Heart right ventricle (tissue), 16 donors: ENCODE results near the gene TMEM132D. TPM values are rescaled to one million over a fixed set of nuclear protein-coding genes. Genes with fewer than 3 reads are reported as not detected.

ENCODE experiments used
- ATAC-seq, 8 donors: fragments of 200-7000 bp; cut with Tn5 transposase; one replicate each; pipeline ENCODE4 v1.9.1; 2020; ENCODE audit warnings: mild to moderate bottlenecking in 8 of 8, moderate library complexity in 8 of 8, moderate number of reproducible peaks in 1 of 8
- DNase-seq, 2 donors: peaks; one replicate each; pipeline ENCODE4 v3.0.0-alpha.2; 2020
- H3K27ac ChIP-seq, 10 donors: fragments of 200-600 bp; sonication (generic) in 2 of 10; one replicate each; pipeline versions ENCODE4 v1.5.0 to v1.8.0; 2020 to 2022; ENCODE audit warnings: mild to moderate bottlenecking in 3 of 10
- H3K27me3 ChIP-seq, 7 donors: fragments of 200-600 bp; one replicate each; pipeline ENCODE4 v1.8.0; 2021 to 2022; ENCODE audit warnings: mild to moderate bottlenecking in 2 of 7
- H3K36me3 ChIP-seq, 9 donors: fragments of 200-600 bp; sonication (generic) in 1 of 9; one replicate each; pipeline versions ENCODE4 v1.5.0 to v1.8.0; 2020 to 2022; ENCODE audit warnings: mild to moderate bottlenecking in 2 of 9
- H3K4me1 ChIP-seq, 9 donors: fragments of 200-600 bp; sonication (generic) in 1 of 9; one replicate each; pipeline versions ENCODE4 v1.5.0 to v1.8.0; 2020 to 2022; ENCODE audit warnings: mild to moderate bottlenecking in 4 of 9
- H3K4me3 ChIP-seq, 10 donors: fragments of 200-600 bp; sonication (generic) in 2 of 10; one replicate each; pipeline versions ENCODE4 v1.5.0 to v1.8.0; 2020 to 2022; ENCODE audit warnings: mild to moderate bottlenecking in 7 of 10, moderate library complexity in 2 of 10
- H3K9me3 ChIP-seq, 11 donors: fragments of 200-600 bp in 10 of 11; sonication (generic) in 2 of 11; one replicate each; pipeline versions ENCODE4 v1.5.0 to v1.8.0; 2013 to 2022; ENCODE audit warnings: mild to moderate bottlenecking in 2 of 11, control low read depth in 1 of 11, moderate library complexity in 1 of 11
- WGBS, 2 donors: extraction: QIAGEN DNeasy Blood & Tissue Kit; methylation state at CpG; one replicate each; pipeline ENCODE4 v1.1.7; 2013; ENCODE audit warnings: inconsistent platforms in 1 of 2; 5-methylcytosine and 5-hydroxymethylcytosine counted together
- intact Hi-C, 10 donors: fragments of 100-400 bp; cut with DNase I; formaldehyde crosslinking; loops; one replicate each; pipeline versions ENCODE4 v1.11.1 to v1.14.2; 2022
- polyA plus RNA-seq, 2 donors: library from polyadenylated mRNA; stranded (reverse); fragments of 200-250 nt; gene quantifications; one replicate each; pipeline ENCODE4 v1.2.3, GENCODE V29; 2013
- total RNA-seq, 10 donors: library from RNA; stranded (reverse); fragmentation: NEBNext Ultra II Directional in 3 of 10; extraction: Animal tissue kit (Norgen Biotek cat#: 25700) in 3 of 10; gene quantifications; one replicate each; pipeline versions ENCODE4 v1.2.1 to v1.2.4, GENCODE V29; 2021 to 2023
- TF ChIP-seq, protein P1 (sequence below), 9 donors: fragments of 200-600 bp; sonication (generic) in 2 of 9; IDR thresholded peaks; one replicate each; pipeline versions ENCODE4 v1.5.0 to v1.8.0; 2021 to 2022; ENCODE audit warnings: antibody characterized with exemption in 9 of 9, mild to moderate bottlenecking in 5 of 9, moderate library complexity in 1 of 9
- donor health status: Arrhythmogenic right ventricular cardiomyopathy.
- donor health status: ischemic (EF 13 %, LVEDD 7.1; RV severe dilation, severe dysfunction).
- donor health status: healthy with polysubstance abuse.
- donor health status: DM: no; HTN: yes; CAD: no.
- donor health status: DM: no; HTN: no; CAD: no.
- donor health status: ischemic (EF 25% LVEDD 6.9; RV normal size, moderate dysfunction).
- donor health status: ischemic (EF 25% LVEDD 5.7; RV mildly dilated, moderate dysfunction).
- donor health status: healthy.
- donor health status: DM: yes; HTN: yes; CAD: no.
- donor health status: Ischemic cardiomyopathy.
- donor health status: ischemic (EF 35%, LVEDD 5.7; RV mildly dilated, moderate dysfunction).
- donor health status: nonischemic (EF 11% LVEDD 7.7; RV severe dilation, severe dysfunction).
- donor health status: DM: yes; HTN: yes; CAD: no.
- donor health status: PGD.
- donor health status: ischemic (EF 29% LVEDD 5.4; RV normal size, mild dysfunction).
- donor health status: nonischemic (EF 23%, LVEDD 6.1; RV moderate dilation, normal function).

Gene TMEM132D
- total and polyA plus RNA-seq, 12 donors, result not detected

DNA sequence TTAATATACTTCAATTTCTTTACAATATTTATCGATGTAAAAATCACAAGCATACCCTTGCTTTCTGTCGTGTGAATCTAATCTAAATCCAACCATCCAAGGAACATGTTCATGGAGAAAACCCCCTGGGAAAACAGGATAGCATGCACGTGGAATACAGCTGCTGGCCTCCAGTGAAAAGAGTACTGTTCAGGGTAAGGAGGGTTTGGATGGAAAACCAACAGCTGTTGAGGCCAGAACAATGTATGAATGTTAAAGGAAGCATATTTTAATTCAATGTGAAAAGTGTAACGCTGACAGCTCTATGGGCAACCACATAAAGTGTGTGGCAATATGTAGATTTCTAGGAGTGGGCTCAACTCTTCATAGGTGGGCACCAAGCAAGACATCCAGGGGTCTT, 344.0 kb downstream of the TMEM132D start:
- DNase-seq (no peak), ATAC-seq (no peak)
- no peaks in the 10 kb centered on the region for H3K4me1 ChIP-seq
- H3K27me3 ChIP-seq, result no peaks in the 10 kb centered on the region
- no peaks in the 10 kb centered on the region for H3K36me3 ChIP-seq
- H3K9me3 ChIP-seq, result peaks cover 0 to 12% (median 0%) of the 10 kb centered on the region in 11 donors
- H3K4me3 ChIP-seq, result no peak overlapping the region
- intact Hi-C loops, result no loop called here
- TF ChIP-seq, protein P1, sequence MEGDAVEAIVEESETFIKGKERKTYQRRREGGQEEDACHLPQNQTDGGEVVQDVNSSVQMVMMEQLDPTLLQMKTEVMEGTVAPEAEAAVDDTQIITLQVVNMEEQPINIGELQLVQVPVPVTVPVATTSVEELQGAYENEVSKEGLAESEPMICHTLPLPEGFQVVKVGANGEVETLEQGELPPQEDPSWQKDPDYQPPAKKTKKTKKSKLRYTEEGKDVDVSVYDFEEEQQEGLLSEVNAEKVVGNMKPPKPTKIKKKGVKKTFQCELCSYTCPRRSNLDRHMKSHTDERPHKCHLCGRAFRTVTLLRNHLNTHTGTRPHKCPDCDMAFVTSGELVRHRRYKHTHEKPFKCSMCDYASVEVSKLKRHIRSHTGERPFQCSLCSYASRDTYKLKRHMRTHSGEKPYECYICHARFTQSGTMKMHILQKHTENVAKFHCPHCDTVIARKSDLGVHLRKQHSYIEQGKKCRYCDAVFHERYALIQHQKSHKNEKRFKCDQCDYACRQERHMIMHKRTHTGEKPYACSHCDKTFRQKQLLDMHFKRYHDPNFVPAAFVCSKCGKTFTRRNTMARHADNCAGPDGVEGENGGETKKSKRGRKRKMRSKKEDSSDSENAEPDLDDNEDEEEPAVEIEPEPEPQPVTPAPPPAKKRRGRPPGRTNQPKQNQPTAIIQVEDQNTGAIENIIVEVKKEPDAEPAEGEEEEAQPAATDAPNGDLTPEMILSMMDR (IDR thresholded peaks at IDR 0.05), result no peak
- no peak overlapping the region for H3K27ac ChIP-seq
- WGBS, 2 donors, result 66 to 70% methylated on average over 4 of the region's 4 CpGs

DNA sequence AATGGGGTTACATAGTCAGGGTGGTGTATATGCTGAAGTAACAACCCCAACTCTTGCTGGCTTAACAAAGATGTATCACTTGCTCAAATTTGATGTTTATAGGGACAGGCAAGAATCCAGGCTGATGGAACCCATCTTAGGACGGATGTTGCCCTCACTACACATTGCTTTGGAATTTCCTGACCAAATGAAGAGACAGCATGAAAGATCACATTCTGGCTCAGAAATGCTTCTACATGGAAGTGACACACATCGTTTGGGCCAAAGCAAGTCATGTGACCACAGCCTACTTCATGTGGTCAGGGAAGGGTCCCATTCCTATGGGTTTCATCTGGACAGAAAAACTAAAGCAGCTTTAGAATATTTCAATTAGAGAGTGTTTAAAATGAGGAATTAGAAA, 345.8 kb downstream of the TMEM132D start:
- Histone ChIP-seq H3K4me3 (no peak overlapping the region), H3K4me1 (no peaks in the 10 kb centered on the region), H3K27ac (no peak overlapping the region), H3K9me3 (peaks cover 0 to 24% (median 0%) of the 10 kb centered on the region in 11 donors), H3K27me3 (no peaks in the 10 kb centered on the region), H3K36me3 (no peaks in the 10 kb centered on the region)
- TF ChIP-seq, protein P1 (IDR thresholded peaks at IDR 0.05), result no peak
- intact Hi-C loops, result no loop called here
- ATAC-seq, result no peak
- 50 to 58% methylated on average over 2 of the region's 2 CpGs for WGBS, 2 donors
- DNase-seq, result no peak

DNA sequence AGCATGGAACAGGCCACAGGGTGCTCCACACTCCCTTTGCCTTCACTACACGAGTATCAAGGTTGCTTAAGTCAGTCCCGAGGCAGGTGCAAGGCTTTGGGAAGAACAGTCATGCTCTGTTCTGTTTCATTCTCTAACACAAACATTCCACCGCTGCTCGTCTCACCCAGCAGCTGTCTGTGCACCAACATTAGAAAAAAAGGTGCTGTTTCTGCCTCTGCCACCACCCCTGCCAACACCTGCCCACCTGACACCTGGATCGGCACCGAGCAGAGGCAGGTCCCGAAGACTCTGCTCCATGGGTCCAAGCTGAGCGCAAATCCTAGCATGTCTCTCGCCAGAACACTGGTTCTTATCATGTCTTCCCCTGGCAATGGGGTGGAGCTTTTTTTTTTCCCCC, 347.7 kb downstream of the TMEM132D start:
- no peak overlapping the region for H3K27ac ChIP-seq
- WGBS, 2 donors, result 68 to 71% methylated on average over 9 of the region's 9 CpGs
- intact Hi-C loops, result no loop called here
- H3K4me1 ChIP-seq, result no peaks in the 10 kb centered on the region
- TF ChIP-seq, protein P1 (IDR thresholded peaks at IDR 0.05), result no peak
- no peaks in the 10 kb centered on the region for H3K27me3 ChIP-seq
- ATAC-seq (no peak), DNase-seq (no peak)
- peaks cover 0 to 30% (median 0%) of the 10 kb centered on the region in 11 donors for H3K9me3 ChIP-seq
- H3K4me3 ChIP-seq, result no peak overlapping the region
- H3K36me3 ChIP-seq, result no peaks in the 10 kb centered on the region

DNA sequence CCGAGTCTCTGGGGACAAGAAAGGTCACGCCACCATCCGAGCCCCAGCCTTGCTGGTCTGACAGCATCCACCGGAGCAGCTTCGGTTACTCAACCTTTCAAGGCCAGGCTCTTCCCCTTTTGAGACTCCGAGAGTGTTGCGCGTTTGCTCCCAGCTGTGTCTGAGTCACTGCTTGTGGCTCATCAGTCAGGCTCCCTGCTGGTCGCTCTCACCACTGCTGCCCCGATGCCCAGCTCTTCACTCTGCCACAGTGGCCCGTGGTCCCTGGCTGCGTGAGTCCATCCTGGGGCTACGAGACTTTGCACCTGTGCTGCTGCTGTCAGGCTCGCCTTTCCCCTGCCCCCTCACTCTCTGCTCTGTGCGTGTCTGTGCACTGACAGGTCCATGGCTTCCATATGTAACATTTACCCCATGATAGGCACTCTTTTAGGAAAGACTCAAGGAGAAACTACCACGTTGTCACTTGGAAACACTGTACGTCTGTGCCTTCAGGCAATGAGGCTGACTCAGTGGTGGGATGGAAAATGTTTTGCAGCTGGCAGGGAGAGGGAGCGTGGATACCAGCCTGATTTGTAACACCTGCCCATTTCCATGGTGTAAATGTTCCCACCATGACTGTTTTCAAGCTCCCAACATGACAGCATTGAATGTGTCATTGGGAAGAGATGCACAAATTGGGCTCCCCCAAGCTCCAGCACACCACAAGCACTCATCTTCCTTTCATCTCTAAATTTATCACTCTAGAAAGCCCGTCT, 350.7 kb downstream of the TMEM132D start:
- Histone ChIP-seq H3K9me3 (peaks cover 0 to 53% (median 2%) of the 10 kb centered on the region in 11 donors), H3K27me3 (no peaks in the 10 kb centered on the region), H3K4me1 (no peaks in the 10 kb centered on the region), H3K36me3 (no peaks in the 10 kb centered on the region), H3K4me3 (no peak overlapping the region), H3K27ac (no peak overlapping the region)
- intact Hi-C loops, result no loop called here
- WGBS, 2 donors, result 84 to 85% methylated on average over 19 of the region's 19 CpGs
- TF ChIP-seq, protein P1 (IDR thresholded peaks at IDR 0.05), result no peak
- DNase-seq (no peak), ATAC-seq (no peak)
